Suprapubic skin (tissue), 4 donors: Measurements from ENCODE around the gene HSD3B1. TPM values are rescaled to one million over a fixed set of nuclear protein-coding genes. Genes with fewer than 3 reads are reported as not detected.

Source experiments
- DNase-seq, 2 donors: peaks; one replicate each; pipeline ENCODE4 v3.0.0-alpha.2; 2019; ENCODE audit warnings: low spot score in 2 of 2
- H3K27ac ChIP-seq: fragments of 200-600 bp; sonication (generic); one replicate; pipeline ENCODE4 v1.5.1; 2019
- H3K27me3 ChIP-seq: fragments of 200-600 bp; sonication (generic); one replicate; pipeline ENCODE4 v1.5.1; 2019
- H3K36me3 ChIP-seq: fragments of 200-600 bp; sonication (generic); one replicate; pipeline ENCODE4 v1.5.1; 2019
- H3K4me1 ChIP-seq: fragments of 200-600 bp; sonication (generic); one replicate; pipeline ENCODE4 v1.5.1; 2019
- H3K4me3 ChIP-seq: fragments of 200-600 bp; sonication (generic); one replicate; pipeline ENCODE4 v1.5.1; 2019; ENCODE audit warnings: mild to moderate bottlenecking
- H3K9me3 ChIP-seq: fragments of 200-600 bp; sonication (generic); one replicate; pipeline ENCODE4 v1.5.1; 2019
- CTCF ChIP-seq, 2 donors: fragments of 200-600 bp in 1 of 2; fragments of 450-650 bp in 1 of 2; sonication (generic) in 1 of 2; IDR thresholded peaks; one replicate each; pipeline ENCODE4 v1.5.1; 2016 to 2019; ENCODE audit warnings: antibody characterized with exemption in 2 of 2, mild to moderate bottlenecking in 1 of 2, moderate library complexity in 1 of 2
- EP300 ChIP-seq: sonication (generic); formaldehyde crosslinking; IDR thresholded peaks from one replicate; pipeline ENCODE4 v1.6.1; 2017; ENCODE audit warnings: antibody characterized with exemption
- POLR2A ChIP-seq, 2 donors: fragments of 450-650 bp; IDR thresholded peaks; one replicate each; pipeline ENCODE4 v1.6.1; 2017; ENCODE audit warnings: antibody characterized with exemption in 2 of 2, mild to moderate bottlenecking in 2 of 2, moderate library complexity in 2 of 2
- POLR2AphosphoS5 ChIP-seq, 3 donors: sonication (generic); formaldehyde crosslinking; IDR thresholded peaks; one replicate each; pipeline ENCODE4 v1.6.1; 2017; ENCODE audit warnings: antibody characterized with exemption in 3 of 3
- WGBS: methylation state at CpG from one replicate; pipeline ENCODE4 v1.1.5; 2018; 5-methylcytosine and 5-hydroxymethylcytosine counted together
- total RNA-seq, 4 donors: library from RNA; depleted of rRNA; stranded (reverse); fragments of >200 nt; gene quantifications; one replicate each; pipeline ENCODE4 v1.1.0, GENCODE V29; 2016

Gene HSD3B1
- 10 to 100 TPM in 1 of 4 donors, 1 to 10 TPM in 3; 2.9 to 20.1 (median 5.6) TPM for total RNA-seq

GRCh38 chr1:119506941-119507340 is at the start of gene HSD3B1:
HSD3B1 (plus strand) TSS chr1:119507210; CDS start chr1:119507477, 267 bp downstream.
- no peak for TF ChIP-seq CTCF (IDR thresholded peaks at IDR 0.05)
- no peak for TF ChIP-seq POLR2AphosphoS5 (IDR thresholded peaks at IDR 0.05)
- TF ChIP-seq EP300, result no peak
- no peak for TF ChIP-seq POLR2A (IDR thresholded peaks at IDR 0.05)
- no peak within 1 kb of the TSS for H3K4me3 ChIP-seq
- no peak for DNase-seq
- H3K27me3 ChIP-seq, result no peaks in the 10 kb centered on the region
- H3K4me1 ChIP-seq, result no peaks in the 10 kb centered on the region
- no peak within 1 kb of the TSS for H3K27ac ChIP-seq
- 71% methylated on average over 1 of the region's 1 CpG for WGBS
- H3K9me3 ChIP-seq, result no peaks in the 10 kb centered on the region
- no peaks in the 10 kb centered on the region for H3K36me3 ChIP-seq

GRCh38 chr1:119462964-119463363 is 44.0 kb upstream of the HSD3B1 start:
- Histone ChIP-seq H3K36me3 (no peaks in the 10 kb centered on the region), H3K27ac (no peak overlapping the region), H3K9me3 (no peaks in the 10 kb centered on the region), H3K4me1 (peaks cover 18% of the 10 kb centered on the region), H3K27me3 (no peaks in the 10 kb centered on the region), H3K4me3 (no peak overlapping the region)
- DNase-seq, result no peak
- 88% methylated on average over 2 of the region's 2 CpGs for WGBS
- TF ChIP-seq POLR2AphosphoS5 (IDR thresholded peaks at IDR 0.05) (no peak), CTCF (IDR thresholded peaks at IDR 0.05) (no peak), EP300 (no peak), POLR2A (IDR thresholded peaks at IDR 0.05) (no peak)

- Histone ChIP-seq H3K27ac (no peak overlapping the region), H3K4me1 (peaks cover 23% of the 10 kb centered on the region), H3K4me3 (no peak overlapping the region), H3K9me3 (no peaks in the 10 kb centered on the region), H3K36me3 (no peaks in the 10 kb centered on the region), H3K27me3 (no peaks in the 10 kb centered on the region)
- TF ChIP-seq CTCF (IDR thresholded peaks at IDR 0.05), result no peak
- no peak for TF ChIP-seq POLR2AphosphoS5 (IDR thresholded peaks at IDR 0.05)
- DNase-seq, result no peak
- WGBS, result 88% methylated on average over 2 of the region's 2 CpGs
Observed at GRCh38 chr1:119463569-119463968, 43.4 kb upstream of the HSD3B1 start.

GRCh38 chr1:119466445-119466844 is 40.6 kb upstream of the HSD3B1 start:
- TF ChIP-seq POLR2AphosphoS5 (IDR thresholded peaks at IDR 0.05) (no peak), POLR2A (IDR thresholded peaks at IDR 0.05) (no peak), EP300 (no peak), CTCF (IDR thresholded peaks at IDR 0.05) (no peak)
- no peaks in the 10 kb centered on the region for H3K27me3 ChIP-seq
- no peaks in the 10 kb centered on the region for H3K9me3 ChIP-seq
- DNase-seq, result no peak
- H3K36me3 ChIP-seq, result no peaks in the 10 kb centered on the region
- WGBS, result 87% methylated on average over 2 of the region's 2 CpGs
- H3K4me1 ChIP-seq, result peaks cover 24% of the 10 kb centered on the region
- no peak overlapping the region for H3K27ac ChIP-seq
- H3K4me3 ChIP-seq, result no peak overlapping the region

- Histone ChIP-seq H3K9me3 (no peaks in the 10 kb centered on the region), H3K27ac (no peak overlapping the region), H3K4me1 (peaks cover 24% of the 10 kb centered on the region), H3K27me3 (no peaks in the 10 kb centered on the region), H3K36me3 (no peaks in the 10 kb centered on the region), H3K4me3 (no peak overlapping the region)
- no peak for TF ChIP-seq POLR2A (IDR thresholded peaks at IDR 0.05)
- TF ChIP-seq EP300, result no peak
- no peak for TF ChIP-seq POLR2AphosphoS5 (IDR thresholded peaks at IDR 0.05)
- no peak for TF ChIP-seq CTCF (IDR thresholded peaks at IDR 0.05)
- DNase-seq, result no peak
- WGBS, result 75% methylated on average over 1 of the region's 1 CpG
Observed at GRCh38 chr1:119467219-119467618, 39.8 kb upstream of the HSD3B1 start.
